Measurements from ENCODE around the gene PPP2R2B.

The PPP2R2B gene

GRCh38 chr5:146878476-146879172 lies at the start of gene PPP2R2B:
TSS of gene PPP2R2B (minus strand) at chr5:146878757.
- no peaks in the 10 kb centered on the region for H3K9me3 ChIP-seq
- H3K4me3 ChIP-seq, result peak within 1 kb of the TSS; percentile 55
- no peaks in the 10 kb centered on the region for H3K27me3 ChIP-seq (ENCODE audit: low read depth)
- peaks cover 36% of the 10 kb centered on the region for H3K4me1 ChIP-seq
- in situ Hi-C loops (cut with MboI; ENCODE audit: low sequenced_read_pairs), result no loop called here
- H3K36me3 ChIP-seq (replicated peaks), result no peaks in the 10 kb centered on the region; the same call in 1 of the 2 replicates
- DNase-seq (ENCODE audit: low spot score in 2 of 2), result peak; percentile 53 to 70

GRCh38 chr5:146924132-146924531 lies 45.6 kb upstream of the PPP2R2B start:
- in situ Hi-C loops (cut with MboI; ENCODE audit: low sequenced_read_pairs), result no loop called here
- H3K9me3 ChIP-seq, result no peaks in the 10 kb centered on the region
- H3K4me1 ChIP-seq, result no peaks in the 10 kb centered on the region
- no peak overlapping the region for H3K4me3 ChIP-seq
- no peak for DNase-seq (ENCODE audit: low spot score in 2 of 2)
- peaks cover 5% of the 10 kb centered on the region; the same call in 1 of the 2 replicates for H3K27me3 ChIP-seq (ENCODE audit: low read depth)
- peaks cover 3% of the 10 kb centered on the region; the same call in 1 of the 2 replicates for H3K36me3 ChIP-seq (replicated peaks)

- no peak for DNase-seq (ENCODE audit: low spot score in 2 of 2)
- peaks cover 5% of the 10 kb centered on the region; the same call in 1 of the 2 replicates for H3K27me3 ChIP-seq (ENCODE audit: low read depth)
- H3K4me3 ChIP-seq, result no peak overlapping the region
- in situ Hi-C loops (cut with MboI; ENCODE audit: low sequenced_read_pairs), result no loop called here
- H3K36me3 ChIP-seq (replicated peaks), result peaks cover 3% of the 10 kb centered on the region; the same call in 1 of the 2 replicates
- no peaks in the 10 kb centered on the region for H3K4me1 ChIP-seq
- no peaks in the 10 kb centered on the region for H3K9me3 ChIP-seq
Observed at GRCh38 chr5:146921225-146921624, 42.7 kb upstream of the PPP2R2B start.

GRCh38 chr5:146920351-146920881 lies 41.9 kb upstream of the PPP2R2B start:
- Histone ChIP-seq H3K4me3 (no peak overlapping the region), H3K9me3 (no peaks in the 10 kb centered on the region), H3K4me1 (no peaks in the 10 kb centered on the region), H3K36me3 (replicated peaks) (peaks cover 3% of the 10 kb centered on the region; the same call in 1 of the 2 replicates), H3K27me3 (ENCODE audit: low read depth) (peaks cover 5% of the 10 kb centered on the region; the same call in 1 of the 2 replicates)
- no peak for DNase-seq (ENCODE audit: low spot score in 2 of 2)
- in situ Hi-C loops (cut with MboI; ENCODE audit: low sequenced_read_pairs), result no loop called here

GRCh38 chr5:146919304-146919703 lies 40.7 kb upstream of the PPP2R2B start:
- Histone ChIP-seq H3K4me1 (no peaks in the 10 kb centered on the region), H3K9me3 (no peaks in the 10 kb centered on the region), H3K4me3 (no peak overlapping the region), H3K27me3 (ENCODE audit: low read depth) (peaks cover 5% of the 10 kb centered on the region; the same call in 1 of the 2 replicates), H3K36me3 (replicated peaks) (no peaks in the 10 kb centered on the region)
- in situ Hi-C loops (cut with MboI; ENCODE audit: low sequenced_read_pairs), result no loop called here
- peak in 1 of 2 experiments; percentile 9 for DNase-seq (ENCODE audit: low spot score in 2 of 2)

GRCh38 chr5:146917931-146918330 lies 39.4 kb upstream of the PPP2R2B start:
- H3K4me1 ChIP-seq, result no peaks in the 10 kb centered on the region
- in situ Hi-C loops (cut with MboI; ENCODE audit: low sequenced_read_pairs), result no loop called here
- H3K27me3 ChIP-seq (ENCODE audit: low read depth), result peaks cover 4% of the 10 kb centered on the region; the same call in 1 of the 2 replicates
- no peak for DNase-seq (ENCODE audit: low spot score in 2 of 2)
- H3K9me3 ChIP-seq, result no peaks in the 10 kb centered on the region
- no peak overlapping the region for H3K4me3 ChIP-seq
- no peaks in the 10 kb centered on the region for H3K36me3 ChIP-seq (replicated peaks)

- in situ Hi-C loops (cut with MboI; ENCODE audit: low sequenced_read_pairs), result no loop called here
- Histone ChIP-seq H3K4me1 (peaks cover 4% of the 10 kb centered on the region; the same call in 1 of the 2 replicates), H3K36me3 (replicated peaks) (no peaks in the 10 kb centered on the region), H3K9me3 (no peaks in the 10 kb centered on the region), H3K27me3 (ENCODE audit: low read depth) (no peaks in the 10 kb centered on the region), H3K4me3 (no peak overlapping the region)
- DNase-seq (ENCODE audit: low spot score in 2 of 2), result no peak
Observed at GRCh38 chr5:146912874-146913273, 34.3 kb upstream of the PPP2R2B start.

- in situ Hi-C loops (cut with MboI; ENCODE audit: low sequenced_read_pairs), result no loop called here
Observed at GRCh38 chr5:146910239-146910638, 31.7 kb upstream of the PPP2R2B start.

GRCh38 chr5:146909255-146910068 lies 30.9 kb upstream of the PPP2R2B start:
- in situ Hi-C loops (cut with MboI; ENCODE audit: low sequenced_read_pairs), result no loop called here
- DNase-seq (ENCODE audit: low spot score in 2 of 2), result peak in 1 of 2 experiments; percentile 3

More at GRCh38 chr5:146910239-146910638, 31.7 kb upstream of the PPP2R2B start:
- no peaks in the 10 kb centered on the region for H3K9me3 ChIP-seq
- DNase-seq (ENCODE audit: low spot score in 2 of 2), result no peak
- H3K4me1 ChIP-seq, result peaks cover 4% of the 10 kb centered on the region; the same call in 1 of the 2 replicates
- H3K27me3 ChIP-seq (ENCODE audit: low read depth), result no peaks in the 10 kb centered on the region
- no peaks in the 10 kb centered on the region for H3K36me3 ChIP-seq (replicated peaks)
- no peak overlapping the region for H3K4me3 ChIP-seq

GRCh38 chr5:146906803-146907202 lies 28.2 kb upstream of the PPP2R2B start:
- in situ Hi-C loops (cut with MboI; ENCODE audit: low sequenced_read_pairs), result no loop called here
- no peak overlapping the region for H3K4me3 ChIP-seq
- DNase-seq (ENCODE audit: low spot score in 2 of 2), result peak in 1 of 2 experiments; percentile 62
- peaks cover 14% of the 10 kb centered on the region for H3K4me1 ChIP-seq
- no peaks in the 10 kb centered on the region for H3K36me3 ChIP-seq (replicated peaks)
- no peaks in the 10 kb centered on the region for H3K27me3 ChIP-seq (ENCODE audit: low read depth)
- no peaks in the 10 kb centered on the region for H3K9me3 ChIP-seq

More at GRCh38 chr5:146909255-146910068, 30.9 kb upstream of the PPP2R2B start:
- no peaks in the 10 kb centered on the region for H3K27me3 ChIP-seq (ENCODE audit: low read depth)
- no peaks in the 10 kb centered on the region for H3K9me3 ChIP-seq
- H3K36me3 ChIP-seq (replicated peaks), result no peaks in the 10 kb centered on the region
- H3K4me3 ChIP-seq, result no peak overlapping the region
- H3K4me1 ChIP-seq, result peaks cover 4% of the 10 kb centered on the region; the same call in 1 of the 2 replicates

- Histone ChIP-seq H3K9me3 (no peaks in the 10 kb centered on the region), H3K36me3 (replicated peaks) (no peaks in the 10 kb centered on the region), H3K27me3 (ENCODE audit: low read depth) (no peaks in the 10 kb centered on the region), H3K4me3 (no peak overlapping the region), H3K4me1 (peaks cover 15% of the 10 kb centered on the region)
- no peak for DNase-seq (ENCODE audit: low spot score in 2 of 2)
- in situ Hi-C loops (cut with MboI; ENCODE audit: low sequenced_read_pairs), result no loop called here
Observed at GRCh38 chr5:146904890-146905289, 26.3 kb upstream of the PPP2R2B start.

- no peak overlapping the region for H3K4me3 ChIP-seq
- H3K27me3 ChIP-seq (ENCODE audit: low read depth), result no peaks in the 10 kb centered on the region
- no peaks in the 10 kb centered on the region for H3K36me3 ChIP-seq (replicated peaks)
- peaks cover 11% of the 10 kb centered on the region for H3K4me1 ChIP-seq
- no peak for DNase-seq (ENCODE audit: low spot score in 2 of 2)
- in situ Hi-C loops (cut with MboI; ENCODE audit: low sequenced_read_pairs), result no loop called here
- H3K9me3 ChIP-seq, result no peaks in the 10 kb centered on the region
Observed at GRCh38 chr5:146903789-146904188, 25.2 kb upstream of the PPP2R2B start.

- peaks cover 12% of the 10 kb centered on the region for H3K4me1 ChIP-seq
- DNase-seq (ENCODE audit: low spot score in 2 of 2), result peak in 1 of 2 experiments; percentile 84
- no peak overlapping the region for H3K4me3 ChIP-seq
- no peaks in the 10 kb centered on the region for H3K27me3 ChIP-seq (ENCODE audit: low read depth)
- peaks cover 4% of the 10 kb centered on the region; the same call in 1 of the 2 replicates for H3K9me3 ChIP-seq
- in situ Hi-C loops (cut with MboI; ENCODE audit: low sequenced_read_pairs), result no loop called here
- H3K36me3 ChIP-seq (replicated peaks), result no peaks in the 10 kb centered on the region
Observed at GRCh38 chr5:146902471-146902870, 23.9 kb upstream of the PPP2R2B start.
